GM18868 (cell line): Measurements from ENCODE around the gene MSI2.

Experiments
- ATAC-seq: cut with Tn5 transposase; IDR thresholded peaks from one replicate; pipeline ENCODE4 v1.9.1; 2021; ENCODE audit warnings: mild to moderate bottlenecking, moderate library complexity; ENCODE audit not compliant: unreplicated experiment

Gene MSI2

GRCh38 chr17:57531648-57532504 is 275.6 kb downstream of the MSI2 start:
- no peak for ATAC-seq

GRCh38 chr17:57532556-57532955 is 276.2 kb downstream of the MSI2 start:
- no peak for ATAC-seq

- no peak for ATAC-seq
Measured at GRCh38 chr17:57532966-57533365, 276.6 kb downstream of the MSI2 start.

DNA sequence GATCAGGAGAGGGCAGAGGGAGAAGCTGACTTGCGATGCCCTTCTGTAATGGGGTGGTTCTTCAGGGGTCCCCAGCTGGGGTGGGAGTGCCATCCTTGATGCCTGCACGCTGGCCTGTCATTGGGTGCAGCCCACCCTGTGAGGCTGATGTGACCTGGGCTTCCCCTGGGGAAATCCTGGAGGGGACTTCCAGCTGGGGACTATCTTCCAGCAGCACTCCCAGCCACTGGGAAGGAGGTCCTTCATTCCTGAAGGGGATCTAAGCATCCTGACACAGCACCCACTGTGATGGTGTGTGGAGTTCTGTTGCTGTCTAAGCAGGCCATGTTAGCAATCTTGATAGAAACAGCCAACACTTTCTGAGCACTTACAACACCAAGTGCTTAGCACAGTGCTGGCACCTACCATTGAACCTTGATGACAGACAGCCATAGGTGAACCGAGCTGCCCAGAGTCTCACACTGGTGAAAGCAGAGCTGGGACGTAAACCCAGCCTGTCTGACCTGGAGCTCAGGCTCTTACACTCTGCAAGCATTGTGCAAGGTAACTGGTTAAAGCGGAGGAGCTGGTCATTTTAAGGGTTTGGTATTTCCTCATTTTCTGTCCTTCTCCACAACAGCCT is 277.5 kb downstream of the MSI2 start:
- no peak for ATAC-seq

DNA sequence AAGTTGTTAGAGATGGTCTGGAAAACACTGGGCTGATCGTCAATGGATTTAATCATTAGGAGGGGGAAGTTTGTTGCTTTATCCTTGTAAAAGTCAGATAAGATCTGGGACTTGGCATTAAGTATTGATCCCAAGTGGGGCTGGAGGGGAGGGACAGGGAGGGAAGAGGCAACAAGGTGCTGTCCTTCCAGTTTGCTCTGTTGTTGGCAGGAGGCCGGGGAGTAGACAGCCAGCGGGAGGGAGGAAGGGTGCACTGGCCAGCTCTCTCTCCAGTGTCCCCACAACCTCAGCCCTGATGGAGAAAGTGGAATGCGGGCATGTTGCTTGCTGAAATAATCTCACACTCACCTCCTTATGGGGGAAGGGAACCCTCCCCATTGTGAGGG is 278.5 kb downstream of the MSI2 start:
- no peak for ATAC-seq

GRCh38 chr17:57535249-57535966 is 279.1 kb downstream of the MSI2 start:
- no peak for ATAC-seq

GRCh38 chr17:57536289-57536688 is 280.0 kb downstream of the MSI2 start:
- no peak for ATAC-seq

DNA sequence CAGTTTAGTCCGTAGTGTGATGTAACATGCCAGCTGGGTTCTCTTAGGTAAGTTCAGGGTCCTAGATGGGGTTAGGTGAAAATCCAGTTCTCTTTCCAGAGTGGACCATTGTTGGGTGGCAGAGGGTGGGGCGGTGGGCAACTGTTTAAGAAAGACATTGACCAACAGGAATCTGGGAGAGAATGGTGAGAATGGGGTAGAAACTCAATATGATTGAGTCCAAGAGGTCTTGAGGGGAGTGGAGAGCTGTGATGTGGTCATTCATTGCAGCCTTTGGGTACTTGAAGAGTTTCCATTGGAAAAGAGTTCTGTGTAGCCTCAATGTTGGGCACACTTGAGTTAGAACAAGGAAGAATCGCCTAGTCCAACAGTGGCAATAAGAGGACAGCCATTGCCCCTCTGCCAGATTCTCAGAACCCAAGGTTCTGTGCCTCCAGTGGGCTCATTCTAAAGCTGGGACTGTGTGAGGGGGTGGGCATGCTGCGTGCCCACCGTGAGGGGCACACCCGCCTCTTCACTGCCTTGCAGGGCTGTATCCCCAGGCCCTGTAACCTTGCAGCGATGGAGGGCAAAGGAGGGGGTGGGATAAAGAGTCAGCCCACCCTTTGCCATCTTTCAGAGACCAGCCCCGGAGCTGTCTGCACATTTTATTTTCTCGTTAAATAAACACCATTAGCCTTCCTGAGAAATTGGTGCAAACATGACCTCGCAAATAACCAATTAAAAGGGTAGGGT is 280.6 kb downstream of the MSI2 start:
- no peak for ATAC-seq

DNA sequence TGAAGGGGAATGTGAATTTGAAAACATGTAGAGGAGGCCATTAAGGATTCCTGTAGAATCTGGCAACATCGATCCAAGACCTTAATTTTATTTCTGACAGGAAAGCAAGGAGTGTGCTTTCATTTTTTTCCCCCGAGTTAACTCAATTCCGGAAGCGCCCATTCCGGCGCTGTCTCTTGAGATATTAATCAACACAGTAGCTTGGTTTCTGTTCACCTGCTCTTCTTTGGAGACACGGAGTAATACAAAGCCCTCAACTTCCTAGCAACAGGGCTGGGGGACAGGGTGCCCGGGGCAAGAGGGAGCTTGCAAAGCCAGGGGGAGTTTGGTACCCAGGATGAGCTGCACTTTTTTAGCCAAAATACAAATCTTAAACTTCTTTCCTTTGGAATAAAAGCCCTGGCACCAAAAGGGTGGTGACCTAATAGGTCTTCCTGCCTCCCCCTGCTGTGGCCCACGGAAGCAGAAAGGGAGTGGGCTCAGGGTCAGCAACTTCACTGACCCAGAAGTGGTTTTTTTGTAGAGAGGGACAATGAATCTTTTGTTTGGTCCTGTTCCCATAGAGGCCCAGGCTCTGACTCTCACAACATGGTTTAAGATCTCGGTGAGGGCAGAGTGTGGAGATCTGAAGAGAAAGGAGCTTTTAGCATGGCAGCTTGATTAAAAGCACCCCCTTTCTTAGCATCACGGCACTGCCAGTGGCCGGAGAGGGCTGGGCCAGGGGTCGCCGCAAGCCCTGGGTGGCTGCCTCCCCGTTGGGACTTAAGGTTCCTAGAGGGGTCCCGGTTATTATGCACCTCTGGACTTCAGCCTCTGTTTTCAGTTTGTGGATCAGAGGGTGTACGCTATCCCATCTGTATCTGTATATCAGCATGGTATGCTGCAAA is 281.4 kb downstream of the MSI2 start:
- peak; percentile 49 for ATAC-seq

DNA sequence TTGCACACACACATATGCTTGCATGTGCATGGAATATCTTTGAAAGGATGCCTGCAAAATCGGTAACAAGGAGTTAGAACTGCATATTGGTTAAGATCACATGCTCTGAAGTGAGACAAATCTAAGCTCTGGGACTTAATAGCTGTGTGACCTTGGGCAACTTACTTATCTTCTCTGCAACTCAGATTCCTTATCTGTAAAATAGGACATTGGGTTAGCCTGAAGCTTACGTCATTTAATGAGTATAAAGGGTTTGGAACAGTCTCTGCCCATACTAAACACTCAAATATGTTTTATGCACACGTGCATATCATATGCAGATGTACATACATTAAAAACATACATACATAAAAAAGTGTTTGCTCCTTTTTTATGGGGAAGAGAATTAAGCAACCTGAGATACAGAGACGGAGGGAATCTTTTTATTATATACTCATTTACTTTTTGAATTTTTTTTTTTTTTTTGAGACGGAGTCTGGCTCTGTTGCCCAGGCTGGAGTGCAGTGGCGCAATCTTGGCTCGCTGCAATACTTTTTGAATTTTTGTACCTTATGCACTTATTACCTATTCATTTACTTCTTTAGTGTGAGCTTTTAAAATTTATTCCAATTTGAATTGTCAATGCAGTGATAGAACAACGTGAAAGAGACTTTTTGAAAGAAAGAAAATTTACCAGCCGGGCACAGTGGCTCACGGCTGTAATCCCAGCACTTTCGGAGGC is 282.6 kb downstream of the MSI2 start:
- no peak for ATAC-seq

DNA sequence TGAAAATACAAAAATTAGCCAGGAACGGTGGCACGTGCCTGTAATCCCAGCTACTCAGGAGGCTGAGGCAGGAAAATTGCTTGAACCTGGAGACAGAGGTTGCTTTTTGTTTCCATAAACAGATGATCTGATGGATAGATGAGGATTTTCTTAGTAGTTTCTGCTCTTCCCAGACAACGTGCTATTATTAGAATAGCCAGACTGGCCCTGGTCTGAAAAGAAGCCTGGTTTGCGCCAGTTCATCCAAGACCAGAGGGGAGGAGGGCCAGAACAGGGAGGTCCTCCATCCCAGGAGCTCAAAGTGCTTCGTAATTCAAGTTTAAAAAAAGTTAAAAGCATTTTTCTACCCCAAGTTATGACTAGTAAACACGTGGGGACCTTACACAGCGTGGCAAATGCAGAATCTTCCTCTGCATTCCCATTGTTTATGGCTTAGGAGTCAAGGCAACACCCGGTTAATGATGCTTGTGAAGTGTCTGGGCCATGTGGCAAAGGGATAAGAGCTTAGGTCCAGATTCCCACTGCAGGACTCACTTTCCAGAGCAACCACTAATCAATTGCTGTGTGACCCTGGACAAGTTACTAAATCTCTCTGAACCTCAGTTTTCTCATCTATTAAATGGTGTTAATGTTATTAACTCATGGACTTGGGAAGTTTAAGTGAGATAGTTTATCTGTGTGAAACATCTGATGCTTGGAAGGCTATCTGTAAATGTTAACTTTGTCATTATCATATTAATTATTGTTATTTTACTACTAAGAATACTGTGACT is 283.4 kb downstream of the MSI2 start:
- no peak for ATAC-seq

- no peak for ATAC-seq
Measured at GRCh38 chr17:57540596-57540995, 284.3 kb downstream of the MSI2 start.

DNA sequence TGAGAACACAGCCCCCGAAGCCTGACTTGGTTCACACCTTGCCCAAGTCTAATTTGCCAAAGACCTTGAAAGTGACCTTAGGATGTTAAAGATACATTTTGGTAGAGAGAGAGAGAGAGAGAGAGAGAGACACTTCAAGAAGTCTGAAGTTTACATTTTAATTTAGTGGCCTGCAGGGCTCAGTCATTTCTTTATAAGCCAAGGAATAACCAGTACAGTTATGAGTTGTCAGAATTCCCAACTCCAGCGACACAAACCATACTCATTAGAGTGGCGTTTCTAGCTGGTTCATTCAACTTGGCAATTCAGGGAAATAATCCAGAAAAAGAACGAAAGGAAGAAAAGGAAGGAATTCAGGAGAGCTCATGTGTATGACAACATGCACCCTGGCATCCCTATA is 284.7 kb downstream of the MSI2 start:
- ATAC-seq, result no peak

GRCh38 chr17:57541472-57542394 is 285.4 kb downstream of the MSI2 start:
- ATAC-seq, result no peak

DNA sequence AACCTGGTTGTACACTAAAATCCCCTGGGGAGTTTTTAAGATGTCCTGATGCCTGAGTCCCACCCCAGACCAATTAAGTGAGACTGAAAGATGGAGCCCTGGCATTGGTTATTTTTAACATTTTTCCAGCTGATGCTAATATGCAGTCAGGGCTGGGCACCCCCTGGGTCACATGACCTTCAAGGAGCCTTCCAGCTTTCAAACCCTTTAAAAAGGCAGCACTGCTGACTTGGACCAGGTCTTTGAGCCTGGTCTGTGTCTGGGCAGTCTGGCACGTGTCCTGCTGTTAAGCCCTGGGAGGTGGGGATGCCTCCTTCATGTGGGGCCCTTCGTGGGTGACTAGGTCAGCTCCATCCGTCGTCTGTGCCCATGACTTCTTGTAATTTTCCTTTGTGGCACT is 286.2 kb downstream of the MSI2 start:
- no peak for ATAC-seq

DNA sequence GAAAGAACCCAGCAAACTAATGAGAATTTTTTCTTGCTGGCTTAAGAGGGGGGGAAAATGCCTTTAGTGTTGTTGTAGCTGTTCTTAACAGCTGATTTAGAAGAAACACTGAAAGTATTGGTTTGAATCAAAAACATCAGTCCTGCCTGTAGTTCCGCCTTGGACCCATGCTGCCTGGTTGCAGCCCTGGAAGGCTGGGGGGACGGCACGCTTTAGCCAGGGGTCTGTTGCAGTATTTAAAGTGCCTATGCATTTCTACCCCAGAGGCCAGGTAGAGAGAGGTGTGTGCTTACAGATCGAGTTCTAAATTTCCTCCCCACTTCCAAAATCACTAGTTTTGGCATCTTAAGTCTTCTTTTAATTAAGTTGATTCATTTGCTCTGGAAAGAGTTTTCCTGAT is 286.9 kb downstream of the MSI2 start:
- ATAC-seq, result no peak

- ATAC-seq, result no peak
Measured at GRCh38 chr17:57544401-57544800, 288.1 kb downstream of the MSI2 start.
